ENCODE results near the gene MS4A6A.
"Not testable (repeated sequence)": the region's sequence is repeated elsewhere in the genome, so short reads cannot be mapped to it uniquely, and the experiment has no call there.

The MS4A6A gene

DNA sequence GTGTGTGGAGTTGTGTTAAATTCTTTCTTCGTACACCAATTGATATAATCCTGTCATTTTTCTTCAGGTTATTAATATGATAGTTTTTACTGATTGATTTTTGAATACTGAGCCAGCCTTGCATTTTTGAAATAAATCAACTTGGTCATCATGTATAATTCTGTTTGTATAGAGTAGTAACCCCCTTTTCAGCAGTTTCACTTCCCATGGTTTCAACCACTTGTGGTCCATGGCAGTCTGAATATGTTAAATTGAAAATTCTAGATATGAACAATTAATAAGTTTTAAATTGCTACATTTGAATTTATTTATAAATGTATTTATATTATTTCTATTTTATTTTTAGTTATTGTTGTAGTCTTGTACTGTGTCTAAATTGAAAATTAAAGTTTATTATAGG lies 32.6 kb downstream of the MS4A6A start:
- no peak overlapping the region for H3K4me3 ChIP-seq (ENCODE audit: low read depth, low read length)
- no peak for DNase-seq (ENCODE audit: low read depth)
- no peak for TF ChIP-seq CTCF (IDR thresholded peaks at IDR 0.05; ENCODE audit: low read depth, low read length, missing control alignments)

GRCh38 chr11:60145677-60146076 lies 37.2 kb downstream of the MS4A6A start:
- no peak for TF ChIP-seq CTCF (IDR thresholded peaks at IDR 0.05; ENCODE audit: low read depth, low read length, missing control alignments)

DNA sequence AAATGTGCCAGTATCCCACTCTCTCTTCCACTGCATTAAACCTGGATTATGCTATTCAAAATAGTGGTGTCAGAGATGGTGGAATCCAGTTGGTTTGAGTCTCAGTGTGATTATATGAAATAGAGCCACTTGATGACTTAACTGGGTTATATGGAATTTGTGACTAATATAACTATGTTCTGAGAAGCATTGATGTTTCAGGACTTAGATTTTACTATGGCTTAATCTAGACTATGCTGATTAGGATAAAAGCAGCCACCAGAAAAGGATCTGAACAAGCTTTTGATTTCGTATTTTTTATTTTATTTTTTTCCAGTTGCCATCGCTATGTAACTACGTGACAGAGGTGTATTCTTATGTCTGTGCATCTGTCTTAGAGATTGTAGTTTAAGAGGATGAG lies 39.1 kb downstream of the MS4A6A start:
- TF ChIP-seq CTCF (IDR thresholded peaks at IDR 0.05; ENCODE audit: low read depth, low read length, missing control alignments), result no peak
- H3K4me3 ChIP-seq (ENCODE audit: low read depth, low read length), result no peak overlapping the region
- DNase-seq (ENCODE audit: low read depth), result no peak

More at GRCh38 chr11:60145677-60146076, 37.2 kb downstream of the MS4A6A start:
- H3K4me3 ChIP-seq (ENCODE audit: low read depth, low read length), result no peak overlapping the region
- DNase-seq (ENCODE audit: low read depth), result no peak

GRCh38 chr11:60133917-60134316 lies 49.0 kb downstream of the MS4A6A start:
- no peak for DNase-seq (ENCODE audit: low read depth)
- no peak for TF ChIP-seq CTCF (IDR thresholded peaks at IDR 0.05; ENCODE audit: low read depth, low read length, missing control alignments)
- no peak overlapping the region for H3K4me3 ChIP-seq (ENCODE audit: low read depth, low read length)

DNA sequence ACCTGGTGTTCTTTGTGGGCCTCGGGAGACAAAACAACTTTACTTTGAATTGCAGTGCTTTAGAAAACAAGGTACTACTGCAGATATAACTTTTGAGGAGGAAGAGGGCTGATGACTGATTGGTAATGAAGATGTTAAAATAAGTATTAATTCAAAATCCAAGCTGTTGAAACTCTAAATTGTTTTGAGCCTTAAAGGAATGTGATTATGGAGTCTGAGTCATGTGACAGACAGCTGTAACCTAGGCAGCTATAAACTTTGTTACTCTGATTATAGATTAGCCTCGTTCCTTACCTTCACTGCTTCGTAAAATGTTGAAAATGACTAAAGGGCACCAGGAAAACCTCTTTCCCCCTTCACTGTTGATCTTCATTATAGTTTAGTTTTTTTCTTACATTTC lies 51.0 kb downstream of the MS4A6A start:
- TF ChIP-seq CTCF (IDR thresholded peaks at IDR 0.05; ENCODE audit: low read depth, low read length, missing control alignments), result no peak
- no peak for DNase-seq (ENCODE audit: low read depth)
- no peak overlapping the region for H3K4me3 ChIP-seq (ENCODE audit: low read depth, low read length)

DNA sequence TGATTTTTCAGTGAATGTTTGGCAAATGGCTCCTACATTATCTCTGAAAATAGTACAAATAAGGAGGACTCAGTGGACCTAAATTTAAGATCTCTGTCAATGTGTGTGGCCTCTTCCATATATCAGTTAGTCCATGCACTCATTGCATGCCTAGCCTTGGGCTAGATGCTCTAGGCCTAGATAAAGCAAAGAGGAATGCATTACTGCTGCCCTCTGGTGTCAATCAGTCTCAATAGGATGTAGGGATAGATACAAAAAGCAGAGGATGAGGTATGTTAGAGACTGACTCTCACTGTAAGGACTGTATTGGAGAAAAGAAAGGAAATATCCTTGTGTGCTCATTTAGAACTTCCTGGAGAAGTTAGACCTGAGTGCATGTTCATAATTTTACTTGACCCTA lies 52.4 kb downstream of the MS4A6A start:
- no peak overlapping the region for H3K4me3 ChIP-seq (ENCODE audit: low read depth, low read length)
- TF ChIP-seq CTCF (IDR thresholded peaks at IDR 0.05; ENCODE audit: low read depth, low read length, missing control alignments), result peak; percentile 37
- no peak for DNase-seq (ENCODE audit: low read depth)

GRCh38 chr11:60129853-60130252 lies 53.0 kb downstream of the MS4A6A start:
- TF ChIP-seq CTCF (IDR thresholded peaks at IDR 0.05; ENCODE audit: low read depth, low read length, missing control alignments), result no peak
- DNase-seq (ENCODE audit: low read depth), result no peak
- H3K4me3 ChIP-seq (ENCODE audit: low read depth, low read length), result no peak overlapping the region

DNA sequence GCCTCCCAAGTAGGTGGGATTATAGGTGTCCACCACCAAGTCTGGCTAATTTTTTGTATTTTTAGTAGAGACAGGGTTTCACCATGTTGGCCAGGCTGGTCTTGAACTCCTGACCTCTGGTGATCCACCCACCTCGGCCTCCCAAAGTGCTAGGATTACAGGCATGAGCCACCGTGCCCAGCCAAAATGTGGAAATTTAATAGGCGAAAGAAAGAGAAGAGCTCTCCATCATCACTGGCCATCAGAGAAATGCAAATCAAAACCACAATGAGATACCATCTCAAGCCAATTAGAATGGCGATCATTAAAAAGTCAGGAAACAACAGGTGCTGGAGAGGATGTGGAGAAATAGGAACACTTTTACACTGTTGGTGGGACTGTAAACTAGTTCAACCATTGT lies 54.0 kb downstream of the MS4A6A start:
- DNase-seq (ENCODE audit: low read depth); H3K4me3 ChIP-seq (ENCODE audit: low read depth, low read length): not testable (repeated sequence)
